HCT116 (cell line): ENCODE data around the gene KIF12.

Source experiments
- ATF3 ChIP-seq: IDR thresholded peaks from 2 replicates; pipeline ENCODE4 v1.6.1; 2012
- CBX3 ChIP-seq: IDR thresholded peaks from 2 replicates; pipeline ENCODE4 v1.6.1; 2012; ENCODE audit warnings: low read depth
- CEBPB ChIP-seq: IDR thresholded peaks from 2 replicates; pipeline ENCODE4 v1.6.1; 2012; ENCODE audit warnings: low read depth
- ELF1 ChIP-seq: IDR thresholded peaks from 2 replicates; pipeline ENCODE4 v1.6.1; 2012; ENCODE audit warnings: low read depth, borderline replicate concordance
- EZH2 ChIP-seq: fragments of 200-600 bp; sonication (generic); IDR thresholded peaks from 2 replicates; pipeline ENCODE4 v1.6.1; 2017; ENCODE audit warnings: antibody characterized with exemption, mixed run types
- EZH2phosphoT487 ChIP-seq: fragments of 200-600 bp; IDR thresholded peaks from 2 replicates; pipeline ENCODE4 v1.6.1; 2018; ENCODE audit warnings: antibody characterized with exemption, borderline replicate concordance
- FOSL1 ChIP-seq: IDR thresholded peaks from 2 replicates; pipeline ENCODE4 v1.6.1; 2012; ENCODE audit warnings: low read depth
- POLR2A ChIP-seq: IDR thresholded peaks from 2 replicates; pipeline ENCODE4 v1.7.0; 2011; ENCODE audit warnings: borderline replicate concordance; ENCODE audit not compliant: insufficient read depth, insufficient read length; ENCODE audit errors: extremely low read depth
- POLR2AphosphoS5 ChIP-seq: IDR thresholded peaks from 2 replicates; pipeline ENCODE4 v1.6.1; 2011; ENCODE audit warnings: mild to moderate bottlenecking, low read depth, low read length, moderate library complexity
- SIN3A ChIP-seq: IDR thresholded peaks from 2 replicates; pipeline ENCODE4 v1.6.1; 2012; ENCODE audit warnings: low read depth
- SP1 ChIP-seq: IDR thresholded peaks from 2 replicates; pipeline ENCODE4 v1.6.1; 2012; ENCODE audit warnings: low read depth
- ZNF274 ChIP-seq: fragments of 200-500 bp; sonication (Bioruptor generic); IDR thresholded peaks from 2 replicates; pipeline ENCODE4 v1.6.1; 2014; ENCODE audit warnings: mild to moderate bottlenecking, low read depth, low read length, inconsistent platforms
- TF ChIP-seq, protein P1 (sequence below), 3 experiments: fragments of 200-600 bp in 1 of 3; sonication (generic) in 1 of 3; IDR thresholded peaks in 2 of 3; conservative IDR thresholded peaks in 1 of 3; 2 replicates each; pipeline ENCODE4 v1.5.1; 2012 to 2017; ENCODE audit warnings: low read depth in 2 of 3, low read length in 2 of 3, antibody characterized with exemption in 1 of 3, borderline replicate concordance in 1 of 3, control low read depth in 1 of 3, mild to moderate bottlenecking in 1 of 3, mixed read lengths in 1 of 3, mixed run types in 1 of 3, moderate library complexity in 1 of 3; ENCODE audit not compliant: insufficient read depth in 1 of 3

DNA sequence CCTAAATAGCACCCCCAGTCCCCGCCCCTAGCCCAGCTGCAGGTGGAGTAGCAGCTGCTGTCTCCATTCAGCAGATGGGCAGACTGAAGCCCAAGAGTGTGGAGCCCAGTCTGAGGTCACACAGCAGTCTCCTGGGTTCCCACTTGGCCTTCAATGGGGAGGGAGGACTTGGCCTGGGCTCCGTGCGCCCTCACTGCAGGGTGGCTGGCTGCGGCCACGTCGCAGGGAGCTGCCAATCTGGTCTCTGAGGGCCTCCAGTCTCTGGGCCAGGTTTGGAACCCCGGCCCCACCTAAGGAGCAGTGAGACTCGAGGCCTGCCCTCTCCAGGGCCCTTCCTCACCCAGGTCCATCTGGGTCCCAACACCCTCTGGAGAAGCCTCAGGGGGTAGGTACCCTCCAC, 7.4 kb downstream of the KIF12 start:
- TF ChIP-seq, protein P1, sequence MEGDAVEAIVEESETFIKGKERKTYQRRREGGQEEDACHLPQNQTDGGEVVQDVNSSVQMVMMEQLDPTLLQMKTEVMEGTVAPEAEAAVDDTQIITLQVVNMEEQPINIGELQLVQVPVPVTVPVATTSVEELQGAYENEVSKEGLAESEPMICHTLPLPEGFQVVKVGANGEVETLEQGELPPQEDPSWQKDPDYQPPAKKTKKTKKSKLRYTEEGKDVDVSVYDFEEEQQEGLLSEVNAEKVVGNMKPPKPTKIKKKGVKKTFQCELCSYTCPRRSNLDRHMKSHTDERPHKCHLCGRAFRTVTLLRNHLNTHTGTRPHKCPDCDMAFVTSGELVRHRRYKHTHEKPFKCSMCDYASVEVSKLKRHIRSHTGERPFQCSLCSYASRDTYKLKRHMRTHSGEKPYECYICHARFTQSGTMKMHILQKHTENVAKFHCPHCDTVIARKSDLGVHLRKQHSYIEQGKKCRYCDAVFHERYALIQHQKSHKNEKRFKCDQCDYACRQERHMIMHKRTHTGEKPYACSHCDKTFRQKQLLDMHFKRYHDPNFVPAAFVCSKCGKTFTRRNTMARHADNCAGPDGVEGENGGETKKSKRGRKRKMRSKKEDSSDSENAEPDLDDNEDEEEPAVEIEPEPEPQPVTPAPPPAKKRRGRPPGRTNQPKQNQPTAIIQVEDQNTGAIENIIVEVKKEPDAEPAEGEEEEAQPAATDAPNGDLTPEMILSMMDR (IDR thresholded peaks at IDR 0.05 in 2 of 3, conservative IDR thresholded peaks at IDR 0.05 in 1 of 3; ENCODE audit: borderline replicate concordance in 1 of 3, insufficient read depth in 1 of 3, low read depth in 2 of 3, low read length in 2 of 3) = no peak
- no peak for TF ChIP-seq SP1
- no peak for TF ChIP-seq ELF1
- TF ChIP-seq FOSL1 = no peak
- TF ChIP-seq CEBPB = no peak
- no peak for TF ChIP-seq EZH2
- TF ChIP-seq POLR2A = no peak
- no peak for TF ChIP-seq ZNF274
- no peak for TF ChIP-seq POLR2AphosphoS5
- no peak for TF ChIP-seq EZH2phosphoT487
- TF ChIP-seq SIN3A = no peak
- no peak for TF ChIP-seq ATF3
- TF ChIP-seq CBX3 = no peak
